Immature natural killer cell (primary cell): ENCODE measurements around the gene ARMC3. TPM values are rescaled to one million over a fixed set of nuclear protein-coding genes. Genes with fewer than 3 reads are reported as not detected.
"Not testable (repeated sequence)": the region's sequence is repeated elsewhere in the genome, so short reads cannot be mapped to it uniquely, and the experiment has no call there.

Experiments used
- DNase-seq, 3 donors: peaks; one replicate each; pipeline ENCODE4 v3.0.0; 2022; ENCODE audit warnings: mixed read lengths in 1 of 3
- H3K27ac Mint-ChIP-seq, 6 donors: one replicate each; pipeline ENCODE4 v1.8.0; 2020; ENCODE audit warnings: mixed read lengths in 6 of 6, mild to moderate bottlenecking in 5 of 6, inconsistent platforms in 4 of 6, moderate library complexity in 3 of 6
- H3K27me3 Mint-ChIP-seq, 3 donors: one replicate each; pipeline ENCODE4 v1.8.0; 2020 to 2021; ENCODE audit warnings: low read depth in 3 of 3, mild to moderate bottlenecking in 3 of 3, mixed read lengths in 3 of 3, moderate library complexity in 3 of 3, inconsistent platforms in 1 of 3
- H3K36me3 Mint-ChIP-seq, 3 donors: one replicate each; pipeline ENCODE4 v1.8.0; 2020; ENCODE audit warnings: mixed read lengths in 3 of 3, inconsistent platforms in 2 of 3, mild to moderate bottlenecking in 2 of 3
- H3K4me1 Mint-ChIP-seq, 2 donors: one replicate each; pipeline ENCODE4 v1.8.0; 2020; ENCODE audit warnings: inconsistent platforms in 2 of 2, mild to moderate bottlenecking in 2 of 2, mixed read lengths in 2 of 2, moderate library complexity in 1 of 2
- H3K4me3 Mint-ChIP-seq, 5 donors: one replicate each; pipeline ENCODE4 v1.8.0; 2020; ENCODE audit warnings: mild to moderate bottlenecking in 5 of 5, mixed read lengths in 5 of 5, inconsistent platforms in 3 of 5, moderate library complexity in 3 of 5
- H3K9me3 Mint-ChIP-seq, 6 donors: one replicate each; pipeline ENCODE4 v1.8.0; 2020; ENCODE audit warnings: mild to moderate bottlenecking in 6 of 6, mixed read lengths in 6 of 6, inconsistent platforms in 4 of 6, moderate library complexity in 3 of 6
- polyA plus RNA-seq, 3 donors: library from polyadenylated mRNA; unstranded; fragments of 300-500 nt; fragmentation: Illumina TruSeq; gene quantifications; one replicate each; pipeline ENCODE4 v1.2.3, GENCODE V29; 2021

ARMC3 gene
- polyA plus RNA-seq, 3 donors from 2014 or later: 0.32 TPM; not detected in 2

GRCh38 chr10:22908837-22909236 lies 19.0 kb upstream of the ARMC3 start:
- Mint-ChIP-seq H3K9me3 (peaks cover 0 to 21% (median 9%) of the 10 kb centered on the region in 6 donors), H3K4me3 (no peak overlapping the region), H3K27ac (no peak overlapping the region), H3K36me3 (peaks cover 0 to 19% (median 16%) of the 10 kb centered on the region in 3 donors), H3K4me1 (peaks cover 27 to 28% of the 10 kb centered on the region in 2 donors), H3K27me3 (no peaks in the 10 kb centered on the region)
- no peak for DNase-seq

- H3K27ac Mint-ChIP-seq, DNase-seq, H3K4me3 Mint-ChIP-seq, H3K27me3 Mint-ChIP-seq: not testable (repeated sequence)
- Mint-ChIP-seq H3K36me3 (peaks cover 0 to 19% (median 16%) of the 10 kb centered on the region in 3 donors), H3K9me3 (peaks cover 0 to 21% (median 9%) of the 10 kb centered on the region in 6 donors), H3K4me1 (peaks cover 32 to 33% of the 10 kb centered on the region in 2 donors)
Measured at GRCh38 chr10:22909673-22910072, 18.2 kb upstream of the ARMC3 start.

GRCh38 chr10:22911067-22911466 lies 16.8 kb upstream of the ARMC3 start:
- H3K4me3 Mint-ChIP-seq: peak overlapping the region in 1 of 5 donors; percentile 36
- H3K9me3 Mint-ChIP-seq: peaks cover 0 to 21% (median 7%) of the 10 kb centered on the region in 6 donors
- peak overlapping the region; percentile 51 to 96 (median 93) for H3K27ac Mint-ChIP-seq
- peaks cover 32 to 33% of the 10 kb centered on the region in 2 donors for H3K4me1 Mint-ChIP-seq
- no peak for DNase-seq
- peaks cover 0 to 19% (median 16%) of the 10 kb centered on the region in 3 donors for H3K36me3 Mint-ChIP-seq
- H3K27me3 Mint-ChIP-seq: no peaks in the 10 kb centered on the region

GRCh38 chr10:22911889-22912762 lies 15.7 kb upstream of the ARMC3 start:
- Mint-ChIP-seq H3K9me3 (peaks cover 2 to 21% (median 7%) of the 10 kb centered on the region in 6 donors), H3K4me1 (peaks cover 32 to 33% of the 10 kb centered on the region in 2 donors), H3K36me3 (peaks cover 0 to 19% (median 16%) of the 10 kb centered on the region in 3 donors), H3K27ac (peak overlapping the region; percentile 91 to 96 (median 93)), H3K4me3 (peak overlapping the region in 3 of 5 donors; percentile 42 to 63 (median 51)), H3K27me3 (no peaks in the 10 kb centered on the region)
- no peak for DNase-seq

- Mint-ChIP-seq H3K9me3 (peaks cover 0 to 15% (median 4%) of the 10 kb centered on the region in 6 donors), H3K27me3 (no peaks in the 10 kb centered on the region), H3K36me3 (peaks cover 0 to 15% (median 11%) of the 10 kb centered on the region in 3 donors), H3K4me3 (peak overlapping the region; percentile 23 to 76 (median 71)), H3K27ac (peak overlapping the region; percentile 91 to 96 (median 93)), H3K4me1 (peaks cover 32 to 33% of the 10 kb centered on the region in 2 donors)
- DNase-seq: peak; percentile 61 to 73 (median 70)
Measured at GRCh38 chr10:22912763-22913384, 15.0 kb upstream of the ARMC3 start.

- Mint-ChIP-seq H3K4me1 (peaks cover 32 to 33% of the 10 kb centered on the region in 2 donors), H3K9me3 (peaks cover 0 to 10% (median 4%) of the 10 kb centered on the region in 6 donors), H3K36me3 (peaks cover 0 to 11% (median 10%) of the 10 kb centered on the region in 3 donors), H3K27ac (peak overlapping the region; percentile 91 to 96 (median 93)), H3K4me3 (peak overlapping the region; percentile 12 to 76 (median 71)), H3K27me3 (peaks cover 0 to under 1% (median 0%) of the 10 kb centered on the region in 3 donors)
- peak; percentile 68 to 74 (median 73) for DNase-seq
Measured at GRCh38 chr10:22913474-22914092, 14.3 kb upstream of the ARMC3 start.

GRCh38 chr10:22915314-22915713 lies 12.5 kb upstream of the ARMC3 start:
- Mint-ChIP-seq H3K9me3 (peaks cover 0 to 2% (median 0%) of the 10 kb centered on the region in 6 donors), H3K4me1 (peaks cover 32 to 33% of the 10 kb centered on the region in 2 donors), H3K27ac (peak overlapping the region in 1 of 6 donors; percentile 93), H3K4me3 (no peak overlapping the region), H3K36me3 (peaks cover 0 to 3% (median 3%) of the 10 kb centered on the region in 3 donors), H3K27me3 (peaks cover 0 to 4% (median 0%) of the 10 kb centered on the region in 3 donors)
- no peak for DNase-seq

- peaks cover 0 to 9% (median 3%) of the 10 kb centered on the region in 6 donors for H3K9me3 Mint-ChIP-seq
- H3K27me3 Mint-ChIP-seq: peaks cover 2 to 15% (median 6%) of the 10 kb centered on the region in 3 donors
- peaks cover 0 to 11% (median 4%) of the 10 kb centered on the region in 3 donors for H3K36me3 Mint-ChIP-seq
- no peak for DNase-seq
- H3K4me3 Mint-ChIP-seq: no peak overlapping the region
- H3K4me1 Mint-ChIP-seq: peaks cover 0 to 2% of the 10 kb centered on the region in 2 donors
- H3K27ac Mint-ChIP-seq: no peak overlapping the region
Measured at GRCh38 chr10:22925088-22925487, 2.8 kb upstream of the ARMC3 start.

GRCh38 chr10:22927166-22927565 lies 687 bp upstream of the ARMC3 start:
- Mint-ChIP-seq H3K4me3 (no peak overlapping the region), H3K36me3 (peaks cover 0 to 2% (median 0%) of the 10 kb centered on the region in 3 donors), H3K9me3 (peaks cover 0 to under 1% (median 0%) of the 10 kb centered on the region in 6 donors), H3K27ac (no peak overlapping the region), H3K27me3 (peaks cover 2 to 9% (median 4%) of the 10 kb centered on the region in 3 donors), H3K4me1 (peaks cover 0 to 2% of the 10 kb centered on the region in 2 donors)
- DNase-seq: no peak

GRCh38 chr10:22929053-22929452 lies 1.2 kb downstream of the ARMC3 start:
- not testable (repeated sequence) for H3K9me3 Mint-ChIP-seq, H3K27me3 Mint-ChIP-seq, H3K4me1 Mint-ChIP-seq, H3K36me3 Mint-ChIP-seq, DNase-seq
- peak overlapping the region in 3 of 6 donors; percentile 10 to 43 (median 39) for H3K27ac Mint-ChIP-seq
- H3K4me3 Mint-ChIP-seq: peak overlapping the region in 3 of 5 donors; percentile 15 to 39 (median 28)

- peaks cover 0 to 2% of the 10 kb centered on the region in 2 donors for H3K4me1 Mint-ChIP-seq
- H3K27me3 Mint-ChIP-seq: peaks cover 2 to 7% (median 4%) of the 10 kb centered on the region in 3 donors
- no peaks in the 10 kb centered on the region for H3K9me3 Mint-ChIP-seq
Measured at GRCh38 chr10:22931948-22932347, 4.1 kb downstream of the ARMC3 start.

GRCh38 chr10:22932626-22933370 lies 4.9 kb downstream of the ARMC3 start:
- DNase-seq: no peak
- H3K9me3 Mint-ChIP-seq: no peaks in the 10 kb centered on the region
- no peak overlapping the region for H3K4me3 Mint-ChIP-seq
- no peaks in the 10 kb centered on the region for H3K36me3 Mint-ChIP-seq
- H3K4me1 Mint-ChIP-seq: peaks cover 0 to 2% of the 10 kb centered on the region in 2 donors
- peaks cover 2 to 7% (median 4%) of the 10 kb centered on the region in 3 donors for H3K27me3 Mint-ChIP-seq
- H3K27ac Mint-ChIP-seq: no peak overlapping the region

More at GRCh38 chr10:22931948-22932347, 4.1 kb downstream of the ARMC3 start:
- H3K27ac Mint-ChIP-seq: no peak overlapping the region
- no peak overlapping the region for H3K4me3 Mint-ChIP-seq
- H3K36me3 Mint-ChIP-seq: no peaks in the 10 kb centered on the region
- no peak for DNase-seq

GRCh38 chr10:22934726-22935125 lies 6.9 kb downstream of the ARMC3 start:
- H3K4me1 Mint-ChIP-seq: no peaks in the 10 kb centered on the region
- no peak overlapping the region for H3K4me3 Mint-ChIP-seq
- H3K9me3 Mint-ChIP-seq: no peaks in the 10 kb centered on the region
- H3K36me3 Mint-ChIP-seq: no peaks in the 10 kb centered on the region
- H3K27ac Mint-ChIP-seq: no peak overlapping the region
- DNase-seq: no peak
- peaks cover 0 to 8% (median 4%) of the 10 kb centered on the region in 3 donors for H3K27me3 Mint-ChIP-seq
